Thyroid gland (tissue), 4 donors: ENCODE measurements around the gene MGAT5B. TPM values are rescaled to one million over a fixed set of nuclear protein-coding genes. Genes with fewer than 3 reads are reported as not detected.

Source experiments
- DNase-seq, 2 donors: peaks; one replicate each; pipeline ENCODE4 v3.0.0-alpha.2; 2019
- H3K27ac ChIP-seq, 3 donors: fragments of 200-600 bp; sonication (generic); 1 replicate in 2 of 3; 2 replicates in 1 of 3; pipeline ENCODE4 v1.5.1; 2016 to 2019; ENCODE audit warnings: mild to moderate bottlenecking in 1 of 3, moderate library complexity in 1 of 3
- H3K27me3 ChIP-seq: fragments of 200-600 bp; sonication (generic); one replicate; pipeline ENCODE4 v1.5.1; 2019
- H3K36me3 ChIP-seq, 2 donors: fragments of 200-600 bp; sonication (generic); one replicate each; pipeline ENCODE4 v1.5.1; 2016 to 2019
- H3K4me1 ChIP-seq, 2 donors: fragments of 200-600 bp; sonication (generic); one replicate each; pipeline ENCODE4 v1.5.1; 2017 to 2019
- H3K4me3 ChIP-seq, 3 donors: fragments of 200-600 bp; sonication (generic); replicated peaks in 1 of 3; 1 replicate in 2 of 3; 2 replicates in 1 of 3; pipeline ENCODE4 v1.5.1; 2016; ENCODE audit warnings: mild to moderate bottlenecking in 1 of 3
- H3K9me3 ChIP-seq: fragments of 200-600 bp; sonication (generic); one replicate; pipeline ENCODE4 v1.5.1; 2017
- CTCF ChIP-seq, 6 experiments: fragments of 200-600 bp in 3 of 6; fragments of 450-650 bp in 3 of 6; sonication (generic) in 3 of 6; IDR thresholded peaks; one replicate each; pipeline ENCODE4 v1.5.1; 2016 to 2019; ENCODE audit warnings: antibody characterized with exemption in 6 of 6, mild to moderate bottlenecking in 2 of 6, inconsistent platforms in 1 of 6, moderate library complexity in 1 of 6
- POLR2A ChIP-seq, 2 donors: fragments of 450-650 bp; IDR thresholded peaks; one replicate each; pipeline ENCODE4 v1.6.1; 2017; ENCODE audit warnings: antibody characterized with exemption in 2 of 2, mild to moderate bottlenecking in 2 of 2, moderate library complexity in 1 of 2
- WGBS, 2 donors: methylation state at CpG; one replicate each; pipeline ENCODE4 v1.1.5; 2017; 5-methylcytosine and 5-hydroxymethylcytosine counted together
- intact Hi-C: fragments of 100-400 bp; cut with DNase I; formaldehyde crosslinking; loops from one replicate; pipeline ENCODE4 v1.15.1; 2023
- total RNA-seq, 4 donors: library from RNA; depleted of rRNA; stranded (reverse); fragments of >200 nt; gene quantifications; one replicate each; pipeline ENCODE4 v1.2.3, GENCODE V29; 2016

The MGAT5B gene
- total RNA-seq, 4 donors from 2014 or later = 0.22 to 7.4 (median 0.73) TPM; not detected in 1

GRCh38 chr17:76888661-76889060 is 20.5 kb downstream of the MGAT5B start:
- no peak overlapping the region for H3K4me3 ChIP-seq
- 73 to 78% methylated on average over 12 of the region's 14 CpGs for WGBS, 2 donors
- H3K36me3 ChIP-seq = no peaks in the 10 kb centered on the region
- no peak for DNase-seq
- TF ChIP-seq CTCF (IDR thresholded peaks at IDR 0.05) (no peak), POLR2A (IDR thresholded peaks at IDR 0.05) (no peak)
- intact Hi-C loops = no loop called here
- no peak overlapping the region for H3K27ac ChIP-seq
- H3K4me1 ChIP-seq = no peaks in the 10 kb centered on the region
- no peaks in the 10 kb centered on the region for H3K27me3 ChIP-seq
- H3K9me3 ChIP-seq = no peaks in the 10 kb centered on the region

GRCh38 chr17:76889323-76889722 is 21.1 kb downstream of the MGAT5B start:
- Histone ChIP-seq H3K4me1 (no peaks in the 10 kb centered on the region), H3K27me3 (no peaks in the 10 kb centered on the region), H3K4me3 (no peak overlapping the region), H3K36me3 (no peaks in the 10 kb centered on the region), H3K9me3 (no peaks in the 10 kb centered on the region), H3K27ac (no peak overlapping the region)
- 91 to 95% methylated on average over 5 of the region's 5 CpGs for WGBS, 2 donors
- TF ChIP-seq CTCF (IDR thresholded peaks at IDR 0.05) = no peak
- no peak for TF ChIP-seq POLR2A (IDR thresholded peaks at IDR 0.05)
- intact Hi-C loops = no loop called here
- no peak for DNase-seq

- intact Hi-C loops = no loop called here
- Histone ChIP-seq H3K4me1 (no peaks in the 10 kb centered on the region), H3K27ac (no peak overlapping the region), H3K4me3 (no peak overlapping the region), H3K36me3 (no peaks in the 10 kb centered on the region), H3K9me3 (no peaks in the 10 kb centered on the region), H3K27me3 (no peaks in the 10 kb centered on the region)
- 90 to 97% methylated on average over 5 to 6 of the region's 10 CpGs for WGBS, 2 donors
- DNase-seq = no peak
- no peak for TF ChIP-seq POLR2A (IDR thresholded peaks at IDR 0.05)
- TF ChIP-seq CTCF (IDR thresholded peaks at IDR 0.05) = no peak
These were observed 24.1 kb downstream of the MGAT5B start for GRCh38 chr17:76892329-76892728.

GRCh38 chr17:76893623-76894334 is 25.6 kb downstream of the MGAT5B start:
- intact Hi-C loops = no loop called here
- no peak for DNase-seq
- H3K27me3 ChIP-seq = no peaks in the 10 kb centered on the region
- no peaks in the 10 kb centered on the region for H3K36me3 ChIP-seq
- no peaks in the 10 kb centered on the region for H3K4me1 ChIP-seq
- no peak overlapping the region for H3K27ac ChIP-seq
- 65 to 74% methylated on average over 11 to 13 of the region's 13 CpGs for WGBS, 2 donors
- H3K9me3 ChIP-seq = no peaks in the 10 kb centered on the region
- TF ChIP-seq CTCF (IDR thresholded peaks at IDR 0.05) = no peak
- TF ChIP-seq POLR2A (IDR thresholded peaks at IDR 0.05) = no peak
- no peak overlapping the region for H3K4me3 ChIP-seq

- H3K9me3 ChIP-seq = no peaks in the 10 kb centered on the region
- H3K4me3 ChIP-seq = no peak overlapping the region
- no peaks in the 10 kb centered on the region for H3K36me3 ChIP-seq
- DNase-seq = no peak
- WGBS, 2 donors = 94 to 96% methylated on average over 11 of the region's 11 CpGs
- no peaks in the 10 kb centered on the region for H3K27me3 ChIP-seq
- H3K27ac ChIP-seq = no peak overlapping the region
- TF ChIP-seq POLR2A (IDR thresholded peaks at IDR 0.05) (no peak), CTCF (IDR thresholded peaks at IDR 0.05) (no peak)
- intact Hi-C loops = no loop called here
- H3K4me1 ChIP-seq = no peaks in the 10 kb centered on the region
These were observed 26.6 kb downstream of the MGAT5B start for GRCh38 chr17:76894842-76895241.
